NCI-H1436 treated with DMSO at 0.1 percent for 48 hours (cell line): ENCODE results near the gene SERPINA7.
"Not testable (repeated sequence)": the region's sequence is repeated elsewhere in the genome, so short reads cannot be mapped to it uniquely, and the experiment has no call there.

Experiments used
- DNase-seq: peaks from one replicate; lab custom pipeline; 2025; lab: John Stamatoyannopoulos, UW

The SERPINA7 gene, protein sequence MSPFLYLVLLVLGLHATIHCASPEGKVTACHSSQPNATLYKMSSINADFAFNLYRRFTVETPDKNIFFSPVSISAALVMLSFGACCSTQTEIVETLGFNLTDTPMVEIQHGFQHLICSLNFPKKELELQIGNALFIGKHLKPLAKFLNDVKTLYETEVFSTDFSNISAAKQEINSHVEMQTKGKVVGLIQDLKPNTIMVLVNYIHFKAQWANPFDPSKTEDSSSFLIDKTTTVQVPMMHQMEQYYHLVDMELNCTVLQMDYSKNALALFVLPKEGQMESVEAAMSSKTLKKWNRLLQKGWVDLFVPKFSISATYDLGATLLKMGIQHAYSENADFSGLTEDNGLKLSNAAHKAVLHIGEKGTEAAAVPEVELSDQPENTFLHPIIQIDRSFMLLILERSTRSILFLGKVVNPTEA

DNA sequence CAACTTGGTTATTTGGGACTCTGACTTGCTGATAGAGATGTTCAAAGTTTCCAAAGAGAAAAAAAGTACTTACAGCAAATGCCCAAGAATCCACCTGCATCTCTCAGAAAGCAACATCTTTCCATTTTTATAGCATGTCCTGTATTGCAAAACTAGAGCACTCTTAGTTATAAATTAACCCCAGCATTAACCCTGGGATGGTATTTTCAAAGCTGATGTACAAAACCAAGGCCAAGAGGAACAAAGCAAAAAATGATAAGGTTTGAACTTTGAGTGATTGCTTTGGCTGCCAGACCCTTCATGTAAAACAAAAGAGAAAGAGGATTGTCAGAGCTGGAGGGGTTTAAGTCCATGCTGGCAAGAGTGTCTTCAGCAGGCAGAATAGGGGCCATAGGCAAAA, at the start of gene SERPINA7:
Gene SERPINA7, minus strand, starts transcription at position 103 of the 400 bp plus-strand sequence. CDS start 1,669 bp downstream, outside the sequence.
- no peak for DNase-seq

- no peak for DNase-seq
These were observed 30.5 kb upstream of the SERPINA7 start for GRCh38 chrX:106069048-106069447.

DNA sequence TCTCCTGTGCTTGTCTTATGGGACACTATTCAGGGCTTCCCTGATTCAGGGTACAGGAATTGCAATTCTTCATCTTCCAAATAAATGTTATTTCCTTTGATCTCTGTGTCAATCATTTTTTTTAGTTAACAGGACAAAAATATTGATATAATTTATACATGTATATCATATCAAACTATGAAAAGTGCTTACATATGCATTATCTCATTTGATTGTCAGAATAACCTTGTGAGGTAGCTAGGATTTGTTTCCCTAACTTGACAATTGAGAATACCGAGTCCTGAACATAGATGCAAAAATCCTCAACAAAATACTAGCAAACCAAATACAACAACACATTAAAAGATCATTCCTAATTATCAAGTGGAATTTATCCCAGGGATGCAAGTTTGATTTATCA, 11.5 kb upstream of the SERPINA7 start:
- DNase-seq: no peak

- no peak for DNase-seq
These were observed 3.8 kb upstream of the SERPINA7 start for GRCh38 chrX:106042296-106042695.

DNA sequence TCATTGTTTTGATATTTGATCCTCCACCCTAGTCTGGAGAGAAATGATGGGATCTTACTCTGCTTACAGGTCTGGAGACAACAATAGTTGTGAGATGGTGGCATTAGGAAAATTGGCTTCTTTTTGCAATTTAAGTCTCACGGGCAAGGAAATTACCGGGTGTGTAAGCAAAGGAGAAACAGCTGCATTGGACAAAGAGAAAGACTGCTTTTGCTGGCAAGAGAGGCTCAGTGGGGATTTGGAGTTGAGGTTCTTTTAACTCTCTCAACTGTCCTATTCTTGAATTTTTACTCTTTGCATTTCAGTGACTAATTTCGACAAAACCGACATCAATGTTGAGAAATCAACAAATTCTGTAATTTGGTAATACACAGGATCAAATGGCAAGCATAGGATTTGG, 2.3 kb upstream of the SERPINA7 start:
- DNase-seq: no peak

GRCh38 chrX:106039920-106040319, 1.4 kb upstream of the SERPINA7 start:
- no peak for DNase-seq

DNA sequence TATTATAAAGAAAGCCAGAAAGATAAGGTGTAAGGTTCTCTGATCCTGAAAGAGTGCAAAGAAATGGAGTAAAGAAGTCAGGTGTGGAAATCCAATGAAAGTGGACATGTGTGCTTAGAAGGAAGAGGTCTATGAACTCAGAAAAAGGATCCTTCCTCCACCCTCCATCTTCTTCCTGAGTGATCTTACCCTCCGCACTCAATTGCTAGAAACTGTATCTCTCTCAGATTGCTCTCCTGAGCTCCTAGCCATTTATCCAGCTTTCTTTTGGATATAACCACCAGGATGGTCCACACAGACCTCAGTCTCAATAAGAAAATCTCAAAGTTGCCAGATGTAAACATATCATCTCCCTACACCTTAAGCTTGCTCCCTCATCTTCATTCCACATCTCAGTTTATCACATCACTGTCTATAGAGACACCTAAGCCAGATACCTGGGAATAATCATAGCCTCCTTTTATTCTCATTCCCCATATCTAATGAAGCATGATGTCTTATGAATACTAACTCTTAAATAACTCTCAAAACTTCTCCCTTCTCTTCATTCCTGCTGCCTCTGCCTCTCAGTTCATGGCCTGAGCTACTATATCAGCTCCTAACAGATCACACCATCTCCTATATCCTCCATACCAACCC, 573 bp downstream of the SERPINA7 start:
- no peak for DNase-seq

DNA sequence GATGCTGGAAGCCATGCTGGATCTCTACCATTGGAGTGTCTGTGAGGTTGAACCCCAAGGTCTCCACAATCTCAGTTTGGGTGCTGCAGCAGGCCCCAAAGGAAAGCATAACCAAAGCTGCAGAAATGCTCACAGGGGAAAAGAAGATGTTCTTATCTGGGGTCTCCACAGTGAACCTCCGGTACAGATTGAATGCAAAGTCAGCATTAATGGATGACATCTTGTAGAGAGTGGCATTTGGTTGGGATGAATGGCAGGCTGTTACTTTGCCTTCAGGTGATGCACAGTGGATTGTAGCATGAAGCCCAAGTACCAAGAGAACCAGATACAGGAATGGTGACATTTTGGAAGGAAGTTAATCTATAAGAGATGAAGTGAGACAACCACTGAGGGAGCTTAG, 1.8 kb downstream of the SERPINA7 start:
- no peak for DNase-seq

DNA sequence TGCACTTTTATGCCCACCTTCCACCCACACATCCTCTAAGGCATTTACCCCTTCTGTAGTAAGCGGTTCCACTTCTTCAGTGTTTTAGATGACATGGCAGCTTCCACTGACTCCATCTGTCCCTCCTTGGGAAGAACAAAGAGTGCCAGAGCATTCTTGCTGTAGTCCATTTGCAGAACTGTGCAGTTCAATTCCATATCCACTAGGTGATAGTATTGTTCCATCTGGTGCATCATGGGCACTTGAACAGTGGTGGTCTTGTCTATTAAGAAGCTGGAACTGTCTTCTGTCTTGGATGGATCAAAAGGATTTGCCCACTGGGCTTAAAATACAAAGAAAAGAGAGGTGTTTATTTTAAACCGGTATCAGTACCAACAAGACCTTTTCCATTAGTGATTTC, 3.5 kb downstream of the SERPINA7 start:
- no peak for DNase-seq

DNA sequence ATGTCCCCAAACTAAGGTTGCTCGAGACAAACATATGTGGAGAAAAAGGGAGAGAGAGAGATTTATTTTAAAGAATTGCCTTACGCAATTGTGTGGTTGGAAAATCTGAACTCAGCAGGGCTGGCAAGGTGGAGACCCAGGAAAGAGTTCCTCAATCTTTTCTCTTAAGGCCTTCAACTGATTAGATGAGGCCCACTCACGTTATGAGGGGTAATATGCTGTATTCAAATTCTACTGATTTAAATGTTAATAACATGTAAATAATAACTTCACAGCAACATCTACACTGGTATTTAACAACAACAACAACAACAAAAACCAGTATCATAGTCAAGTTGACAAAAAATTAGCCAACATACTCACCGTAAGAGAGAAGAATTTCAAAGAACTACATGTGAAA, 14.6 kb downstream of the SERPINA7 start:
- no peak for DNase-seq

- DNase-seq: no peak
These were observed 16.3 kb downstream of the SERPINA7 start for GRCh38 chrX:106022238-106022637.

DNA sequence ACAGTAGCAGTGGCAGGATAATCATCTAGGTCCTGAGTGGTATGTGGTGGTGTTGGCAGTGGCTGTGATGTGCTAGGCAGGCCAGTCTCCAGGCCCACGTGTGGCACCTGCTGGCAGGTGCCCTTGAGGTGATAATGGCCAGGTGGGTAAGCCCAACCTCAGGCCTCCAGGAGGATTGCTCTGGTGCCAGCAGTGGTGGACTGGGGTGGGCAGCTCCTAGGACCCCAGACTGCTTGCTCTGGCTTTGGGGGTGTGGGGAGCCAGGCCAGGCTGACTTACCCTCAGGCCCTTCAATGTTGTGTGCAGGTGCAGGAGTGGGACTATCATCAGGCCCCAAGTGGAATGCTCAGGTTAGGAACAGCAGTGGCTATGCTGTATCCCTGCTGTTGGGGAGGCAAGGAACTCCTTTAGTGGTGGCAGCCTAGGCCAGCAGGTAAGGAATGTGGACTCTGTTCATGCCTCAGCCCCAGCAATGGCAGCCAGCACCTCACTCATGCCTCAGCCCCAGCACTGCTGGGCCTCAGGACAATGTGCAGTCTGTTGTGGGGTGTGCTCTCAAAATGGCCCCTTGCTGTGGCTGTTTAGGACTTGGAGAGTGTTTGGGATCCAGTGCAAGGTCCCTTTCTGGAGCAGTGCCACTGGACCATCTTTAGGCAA, 24.3 kb downstream of the SERPINA7 start:
- no peak for DNase-seq

- DNase-seq: no peak
These were observed 29.4 kb downstream of the SERPINA7 start for GRCh38 chrX:106009145-106009544.

DNA sequence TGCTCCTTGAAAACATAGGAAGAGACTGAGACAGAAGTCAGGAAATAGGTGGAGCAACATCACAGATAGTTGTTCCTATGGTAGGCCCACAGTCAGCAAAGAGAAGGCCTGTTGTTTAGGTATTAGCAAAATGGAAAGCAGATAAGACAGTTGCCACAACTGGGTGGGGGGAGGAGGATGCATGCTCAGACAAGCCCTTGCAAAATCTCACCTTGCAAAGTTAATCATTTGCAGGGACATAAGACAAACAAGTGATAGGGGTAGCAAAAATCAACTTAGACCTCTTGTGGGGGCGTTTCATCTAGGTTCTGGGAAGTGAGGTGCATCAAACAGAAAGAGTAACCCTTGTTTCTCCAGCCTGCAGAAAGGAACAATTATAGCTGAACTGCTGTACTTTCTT, 30.7 kb downstream of the SERPINA7 start:
- DNase-seq: no peak

- DNase-seq: no peak
These were observed 32.8 kb downstream of the SERPINA7 start for GRCh38 chrX:106005684-106006083.

GRCh38 chrX:106000609-106001008, 37.9 kb downstream of the SERPINA7 start:
- DNase-seq: not testable (repeated sequence)

- DNase-seq: no peak
These were observed 38.3 kb downstream of the SERPINA7 start for GRCh38 chrX:106000203-106000602.

- DNase-seq: no peak
These were observed 39.2 kb downstream of the SERPINA7 start for GRCh38 chrX:105999294-105999693.

- not testable (repeated sequence) for DNase-seq
These were observed 50.0 kb downstream of the SERPINA7 start for GRCh38 chrX:105988487-105988886.
